GM18873 (cell line): ENCODE results near the gene KCNK2.

ENCODE experiments used
- ATAC-seq: cut with Tn5 transposase; IDR thresholded peaks from one replicate; pipeline ENCODE4 v1.9.1; 2021; ENCODE audit warnings: mild to moderate bottlenecking, moderate library complexity, moderate number of reproducible peaks; ENCODE audit not compliant: unreplicated experiment, low FRiP score

Gene KCNK2, protein sequence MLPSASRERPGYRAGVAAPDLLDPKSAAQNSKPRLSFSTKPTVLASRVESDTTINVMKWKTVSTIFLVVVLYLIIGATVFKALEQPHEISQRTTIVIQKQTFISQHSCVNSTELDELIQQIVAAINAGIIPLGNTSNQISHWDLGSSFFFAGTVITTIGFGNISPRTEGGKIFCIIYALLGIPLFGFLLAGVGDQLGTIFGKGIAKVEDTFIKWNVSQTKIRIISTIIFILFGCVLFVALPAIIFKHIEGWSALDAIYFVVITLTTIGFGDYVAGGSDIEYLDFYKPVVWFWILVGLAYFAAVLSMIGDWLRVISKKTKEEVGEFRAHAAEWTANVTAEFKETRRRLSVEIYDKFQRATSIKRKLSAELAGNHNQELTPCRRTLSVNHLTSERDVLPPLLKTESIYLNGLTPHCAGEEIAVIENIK

GRCh38 chr1:215082532-215083382, at the start of gene KCNK2:
Gene KCNK2, plus strand, starts transcription at chr1:215082737. Its CDS starts 649 bp downstream, at chr1:215083386.
- ATAC-seq: no peak

- ATAC-seq: no peak
These were observed 49.5 kb upstream of the KCNK2 start for GRCh38 chr1:215032911-215033526.

DNA sequence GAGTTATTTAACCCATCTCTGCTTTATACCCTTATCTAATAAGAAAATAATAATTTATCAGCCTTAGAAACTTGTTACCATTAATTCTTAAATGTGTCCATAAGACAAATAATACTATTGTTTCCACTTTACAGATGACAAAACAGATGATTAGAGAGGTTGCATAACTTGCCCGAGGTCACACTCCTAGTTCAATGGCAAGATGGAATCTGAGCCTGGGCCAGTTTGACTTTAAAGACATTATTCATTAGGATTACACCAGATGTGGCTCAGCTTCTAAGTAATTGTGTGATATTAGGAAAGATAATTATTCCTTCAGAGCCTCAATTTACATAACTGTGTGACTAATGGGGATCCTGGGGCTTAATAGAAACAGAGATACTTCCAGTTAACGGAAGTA, 42.3 kb upstream of the KCNK2 start:
- ATAC-seq: no peak

DNA sequence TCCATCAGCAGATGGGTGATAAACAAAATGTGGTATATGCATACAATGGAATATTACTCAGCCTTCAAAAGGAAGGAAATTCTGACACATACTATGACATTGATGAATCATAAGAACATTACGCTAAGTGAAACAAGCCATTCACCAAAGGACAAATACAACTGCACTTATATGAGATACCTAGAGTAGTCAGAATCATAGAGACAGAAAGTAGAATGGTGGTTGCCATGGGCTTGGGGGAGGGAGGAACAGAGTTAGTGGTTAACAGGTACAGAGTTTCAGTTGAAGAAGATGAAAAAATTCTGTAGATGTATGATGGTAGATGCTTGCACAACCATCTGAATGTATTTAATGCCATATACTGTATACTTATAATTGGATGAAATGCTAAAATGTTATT, 39.1 kb upstream of the KCNK2 start:
- ATAC-seq: no peak

DNA sequence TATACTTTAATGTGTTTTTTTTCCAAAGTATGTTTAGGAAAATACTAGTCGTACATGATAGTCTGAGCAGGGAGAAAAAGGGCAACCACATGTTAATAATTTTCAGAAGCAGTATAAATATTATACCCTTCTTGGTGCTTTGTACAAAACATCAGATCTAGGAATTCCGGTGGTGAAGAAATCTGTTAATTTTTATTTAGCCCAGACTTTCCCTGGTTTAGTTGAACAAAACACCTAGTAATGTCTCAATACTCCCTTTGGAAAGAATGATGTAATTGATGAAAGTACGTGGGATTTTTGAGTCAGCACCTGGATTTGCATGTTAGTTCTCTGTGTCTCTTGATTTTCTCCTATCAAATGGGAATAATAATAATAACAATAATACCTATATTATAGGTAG, 38.4 kb upstream of the KCNK2 start:
- ATAC-seq: no peak

- ATAC-seq: no peak
These were observed 36.7 kb upstream of the KCNK2 start for GRCh38 chr1:215045698-215046308.

DNA sequence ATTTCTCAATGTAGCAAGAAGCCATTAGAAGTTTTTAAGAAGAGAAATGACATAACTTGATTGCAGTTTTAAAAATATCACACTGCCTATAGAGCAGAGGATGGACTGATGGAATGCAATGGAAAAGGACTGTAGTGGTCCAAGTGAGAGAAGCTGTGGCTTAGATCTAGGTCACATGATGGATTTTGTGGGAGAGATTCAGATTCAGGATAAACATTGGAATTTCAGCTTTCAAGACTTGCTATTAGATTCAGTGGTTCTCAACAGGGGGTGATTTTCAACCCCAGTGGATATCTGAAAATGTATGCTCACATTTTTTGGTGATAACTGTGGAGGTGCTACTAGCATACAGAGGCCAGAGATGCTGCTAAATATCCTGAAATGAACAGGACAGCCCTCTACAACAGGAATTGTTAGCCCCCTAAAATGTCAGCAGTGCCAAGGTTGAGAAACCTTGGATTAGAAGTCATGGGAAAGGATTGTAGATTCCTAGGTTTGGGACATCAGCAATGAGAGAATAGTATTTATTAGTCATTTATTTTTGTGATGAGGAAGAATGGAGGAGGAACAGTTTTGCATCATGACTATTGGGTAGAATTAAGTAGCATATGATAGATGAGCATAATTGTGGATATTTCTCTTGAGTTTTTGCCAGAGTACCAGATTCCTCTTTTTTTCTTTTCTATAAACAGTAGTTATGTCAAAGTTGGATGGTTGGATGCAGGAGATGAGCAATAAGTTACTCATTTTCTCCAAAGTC, 30.1 kb upstream of the KCNK2 start:
- ATAC-seq: no peak

DNA sequence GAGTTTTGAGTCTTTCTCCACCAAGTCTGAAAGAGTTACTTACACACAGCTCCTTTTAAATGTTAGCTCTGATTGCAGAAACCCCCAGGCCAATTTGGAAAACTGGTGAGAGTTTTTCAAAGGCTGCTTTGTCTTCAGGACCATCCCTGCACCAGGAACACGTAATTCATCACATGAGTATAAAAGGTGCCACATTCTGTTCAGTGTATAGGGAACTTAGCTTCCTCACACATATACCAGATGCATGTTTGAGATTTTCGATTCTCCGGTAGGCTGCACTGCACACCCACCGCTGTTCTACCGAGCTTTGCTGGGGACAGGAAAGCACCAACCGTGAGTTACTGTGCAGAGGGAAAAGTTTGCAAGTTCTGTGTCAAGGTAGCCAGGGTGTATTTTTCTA, 28.3 kb upstream of the KCNK2 start:
- no peak for ATAC-seq

DNA sequence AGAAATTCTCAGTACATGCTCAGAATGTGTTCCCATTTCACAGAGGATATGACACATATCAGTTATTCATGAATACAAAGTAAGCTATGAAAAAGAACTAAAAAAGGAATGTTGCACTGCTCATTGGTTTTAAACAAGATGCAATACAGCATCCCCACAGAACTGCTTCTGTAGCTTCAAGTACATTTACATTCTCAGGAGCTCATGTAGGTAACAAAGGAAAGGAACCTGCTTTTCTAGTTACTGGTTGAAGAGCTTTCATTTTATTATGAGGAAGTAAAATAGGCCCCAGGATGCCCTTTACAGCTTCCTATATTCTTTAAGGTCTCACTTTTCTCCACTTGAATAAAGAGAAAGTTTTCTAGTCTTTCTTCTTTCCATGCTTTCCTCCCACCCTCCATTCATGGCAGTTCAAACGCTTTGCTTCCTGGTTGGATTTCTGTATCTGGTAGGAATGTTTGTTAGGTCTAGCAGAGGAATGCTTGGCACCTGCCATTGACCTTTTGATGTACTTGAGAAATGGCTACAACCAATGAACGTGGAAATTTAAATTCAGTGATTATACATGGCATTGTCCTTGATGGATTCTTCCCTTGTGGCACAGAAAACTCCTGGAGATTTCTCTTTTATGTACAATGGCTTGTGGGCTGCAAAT, 27.1 kb upstream of the KCNK2 start:
- no peak for ATAC-seq

DNA sequence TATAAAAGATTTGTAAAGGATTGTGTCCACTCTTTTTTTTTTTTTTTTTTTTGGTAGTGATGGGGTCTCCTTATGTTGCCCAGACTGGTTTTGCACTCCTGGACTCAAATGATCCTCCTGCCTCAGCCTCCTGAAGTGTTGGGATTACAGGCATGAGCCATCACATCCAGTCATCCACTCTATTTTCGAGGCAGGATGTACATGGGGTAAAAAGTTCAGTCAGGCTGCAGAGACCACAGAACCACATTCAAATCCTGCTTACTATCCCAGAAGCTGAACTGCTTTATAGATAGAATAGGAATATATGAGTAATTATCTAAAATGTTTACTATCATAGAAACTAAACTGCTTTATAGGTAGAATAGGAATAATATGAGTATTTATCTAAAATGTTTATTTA, 26.0 kb upstream of the KCNK2 start:
- no peak for ATAC-seq

GRCh38 chr1:215059947-215060346, 22.6 kb upstream of the KCNK2 start:
- no peak for ATAC-seq

GRCh38 chr1:215064327-215064726, 18.2 kb upstream of the KCNK2 start:
- no peak for ATAC-seq

- no peak for ATAC-seq
These were observed 11.5 kb upstream of the KCNK2 start for GRCh38 chr1:215071078-215071477.

DNA sequence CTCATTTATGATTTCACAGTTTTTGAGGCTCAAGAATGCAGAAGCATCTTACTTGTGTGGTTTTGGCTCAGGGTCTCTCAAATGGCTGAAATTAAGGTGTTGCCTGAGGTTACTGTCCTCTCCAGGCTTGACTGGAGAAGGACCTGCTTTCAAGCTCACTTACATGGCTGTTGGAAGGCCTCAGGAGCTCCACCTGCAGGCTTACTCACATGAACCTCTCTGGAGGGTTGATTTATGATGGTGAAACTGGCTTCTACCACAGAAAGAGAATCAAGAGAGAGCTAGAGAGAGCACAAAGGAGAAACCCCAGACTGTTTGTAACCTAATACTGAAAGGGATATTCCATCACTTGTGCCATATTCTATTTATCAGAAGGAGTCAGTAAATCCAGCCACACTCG, 6.2 kb upstream of the KCNK2 start:
- no peak for ATAC-seq

GRCh38 chr1:215079456-215079855, 3.1 kb upstream of the KCNK2 start:
- no peak for ATAC-seq

DNA sequence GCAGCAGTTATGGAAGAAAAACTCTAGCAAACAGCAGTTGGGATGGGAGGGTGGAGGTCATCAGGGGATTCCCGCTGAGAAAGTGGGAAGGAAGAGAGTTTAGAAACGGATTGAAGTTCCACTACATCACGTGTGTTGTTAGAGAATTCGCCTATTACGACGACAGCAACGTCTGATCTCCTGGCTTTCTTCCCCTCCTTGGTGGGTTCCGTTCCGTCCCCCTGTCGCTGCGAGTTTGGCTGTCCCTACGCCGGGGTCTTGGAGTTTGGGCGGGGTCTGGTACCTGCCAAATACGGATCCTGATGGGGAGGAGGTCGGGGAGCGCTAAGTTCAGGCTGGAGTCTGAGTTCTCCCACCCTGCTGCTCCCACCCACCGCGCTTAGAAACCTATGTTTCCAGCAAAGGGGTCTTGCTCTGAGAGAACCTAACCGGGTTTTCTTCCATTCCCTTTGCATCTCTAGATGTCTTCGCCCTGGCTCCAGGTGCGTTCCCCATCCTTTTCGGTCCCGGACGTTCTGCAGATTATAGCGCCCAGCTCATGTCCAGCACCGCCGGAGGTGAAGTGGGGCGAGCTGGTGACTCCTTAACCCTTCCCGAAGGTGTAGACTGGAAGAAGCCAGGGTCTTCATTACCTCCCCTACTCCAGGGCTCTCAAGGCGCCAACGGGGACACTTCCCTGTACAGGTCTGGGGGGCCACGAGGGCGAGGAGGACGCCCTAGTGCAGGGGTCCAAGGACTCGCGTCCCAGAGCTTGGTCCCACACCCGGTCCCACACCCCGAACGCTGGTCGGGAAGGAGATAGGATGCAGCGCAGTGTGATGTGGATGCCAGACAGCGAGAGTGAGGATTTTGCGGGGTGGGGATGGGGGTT, 641 bp upstream of the KCNK2 start:
- ATAC-seq: no peak

GRCh38 chr1:215083383-215083961, 935 bp downstream of the KCNK2 start:
- no peak for ATAC-seq

DNA sequence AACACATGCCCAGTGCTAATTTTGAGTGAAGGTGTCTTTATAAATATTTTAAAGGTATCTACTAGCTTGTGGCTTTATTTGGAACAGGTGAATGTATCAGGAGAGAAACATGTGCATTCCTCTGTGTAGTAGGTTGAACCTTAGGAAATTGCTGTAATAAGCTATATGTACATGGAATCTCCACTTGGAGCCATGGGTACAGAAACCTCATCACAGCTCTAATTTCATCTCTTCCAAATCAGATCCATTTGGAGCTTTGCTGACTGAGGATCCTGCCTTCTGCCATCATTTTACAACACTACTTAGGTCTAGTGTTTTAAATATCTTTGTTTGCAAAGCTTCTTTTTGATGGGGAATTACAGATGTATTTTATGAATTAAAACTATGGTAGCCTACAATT, 2.1 kb downstream of the KCNK2 start:
- no peak for ATAC-seq
